HG02623 (cell line): ENCODE data around the gene FLNA.
"Not testable (repeated sequence)": the region's sequence is repeated elsewhere in the genome, so short reads cannot be mapped to it uniquely, and the experiment has no call there.

Source experiments
- ATAC-seq: cut with Tn5 transposase; IDR thresholded peaks from one replicate; pipeline ENCODE4 v1.9.1; 2021; ENCODE audit warnings: moderate library complexity; ENCODE audit not compliant: unreplicated experiment

Gene FLNA

GRCh38 chrX:154309041-154309775, 65.2 kb downstream of the FLNA start:
- no peak for ATAC-seq

- no peak for ATAC-seq
Measured at GRCh38 chrX:154308108-154308946, 66.1 kb downstream of the FLNA start.

GRCh38 chrX:154307202-154307601, 67.2 kb downstream of the FLNA start:
- no peak for ATAC-seq

GRCh38 chrX:154305541-154306205, 68.8 kb downstream of the FLNA start:
- ATAC-seq: no peak

GRCh38 chrX:154304846-154305245, 69.6 kb downstream of the FLNA start:
- ATAC-seq: no peak

- ATAC-seq: no peak
Measured at GRCh38 chrX:154303476-154303875, 71.0 kb downstream of the FLNA start.

- not testable (repeated sequence) for ATAC-seq
Measured at GRCh38 chrX:154302998-154303397, 71.4 kb downstream of the FLNA start.

- ATAC-seq: no peak
Measured at GRCh38 chrX:154300816-154301215, 73.6 kb downstream of the FLNA start.
